ENCODE results near the gene ZKSCAN3.

GRCh38 chr6:28343898-28344677, 5.7 kb upstream of the ZKSCAN3 start:
- TF ChIP-seq CTCF (IDR thresholded peaks at IDR 0.05) = no peak
- TF ChIP-seq ZFX (IDR thresholded peaks at IDR 0.05; ENCODE audit: borderline replicate concordance) = no peak

All from 22Rv1 (cell line).